PFSK-1 (cell line): ENCODE results near the gene NFE2.

Source experiments
- FOXP2 ChIP-seq: optimal IDR thresholded peaks from 2 replicates; pipeline ENCODE3; 2011; ENCODE audit warnings: borderline replicate concordance, control low read depth, inconsistent platforms; ENCODE audit not compliant: insufficient read depth; ENCODE audit errors: extremely low read length, extremely low read depth
- POLR2AphosphoS5 ChIP-seq: IDR thresholded peaks from 2 replicates; pipeline ENCODE4 v1.6.1; 2012; ENCODE audit warnings: low read depth, mild to moderate bottlenecking, control low read depth, low read length, moderate library complexity
- REST ChIP-seq, 2 experiments: IDR thresholded peaks; 2 replicates each; pipeline versions ENCODE4 v1.6.1 to v1.8.0; 2011 to 2012; ENCODE audit warnings: low read depth in 2 of 2, low read length in 2 of 2, control low read depth in 1 of 2, inconsistent platforms in 1 of 2, mild to moderate bottlenecking in 1 of 2, moderate library complexity in 1 of 2; ENCODE audit not compliant: insufficient read depth in 1 of 2
- SIN3A ChIP-seq: IDR thresholded peaks from 2 replicates; pipeline ENCODE4 v1.6.1; 2012; ENCODE audit warnings: mild to moderate bottlenecking, low read length, moderate library complexity, borderline replicate concordance; ENCODE audit not compliant: insufficient read depth
- TAF1 ChIP-seq: IDR thresholded peaks from 2 replicates; pipeline ENCODE4 v1.6.1; 2012; ENCODE audit warnings: low read length, control low read depth, borderline replicate concordance; ENCODE audit not compliant: insufficient read depth

NFE2 gene

GRCh38 chr12:54251667-54252284 lies 49.0 kb downstream of the NFE2 start:
- TF ChIP-seq SIN3A = no peak
- no peak for TF ChIP-seq REST (IDR thresholded peaks at IDR 0.05; ENCODE audit: insufficient read depth in 1 of 2, low read depth in 2 of 2, low read length in 2 of 2)
- no peak for TF ChIP-seq TAF1
- TF ChIP-seq FOXP2 = no peak
- no peak for TF ChIP-seq POLR2AphosphoS5

- no peak for TF ChIP-seq SIN3A
- no peak for TF ChIP-seq REST (IDR thresholded peaks at IDR 0.05; ENCODE audit: insufficient read depth in 1 of 2, low read depth in 2 of 2, low read length in 2 of 2)
- TF ChIP-seq FOXP2 = no peak
- no peak for TF ChIP-seq POLR2AphosphoS5
Observed at GRCh38 chr12:54249489-54249888, 51.3 kb downstream of the NFE2 start.

- TF ChIP-seq POLR2AphosphoS5 = no peak
- TF ChIP-seq FOXP2 = no peak
- TF ChIP-seq REST (IDR thresholded peaks at IDR 0.05; ENCODE audit: insufficient read depth in 1 of 2, low read depth in 2 of 2, low read length in 2 of 2) = no peak
- no peak for TF ChIP-seq TAF1
- no peak for TF ChIP-seq SIN3A
Observed at GRCh38 chr12:54246011-54246641, 54.7 kb downstream of the NFE2 start.
